Measurements from ENCODE around the gene PA2G4. TPM values are rescaled to one million over a fixed set of nuclear protein-coding genes. Genes with fewer than 3 reads are reported as not detected.

The PA2G4 gene
- total RNA-seq, 2 experiments from 2014 or later, result 51.0 to 61.0 TPM

DNA sequence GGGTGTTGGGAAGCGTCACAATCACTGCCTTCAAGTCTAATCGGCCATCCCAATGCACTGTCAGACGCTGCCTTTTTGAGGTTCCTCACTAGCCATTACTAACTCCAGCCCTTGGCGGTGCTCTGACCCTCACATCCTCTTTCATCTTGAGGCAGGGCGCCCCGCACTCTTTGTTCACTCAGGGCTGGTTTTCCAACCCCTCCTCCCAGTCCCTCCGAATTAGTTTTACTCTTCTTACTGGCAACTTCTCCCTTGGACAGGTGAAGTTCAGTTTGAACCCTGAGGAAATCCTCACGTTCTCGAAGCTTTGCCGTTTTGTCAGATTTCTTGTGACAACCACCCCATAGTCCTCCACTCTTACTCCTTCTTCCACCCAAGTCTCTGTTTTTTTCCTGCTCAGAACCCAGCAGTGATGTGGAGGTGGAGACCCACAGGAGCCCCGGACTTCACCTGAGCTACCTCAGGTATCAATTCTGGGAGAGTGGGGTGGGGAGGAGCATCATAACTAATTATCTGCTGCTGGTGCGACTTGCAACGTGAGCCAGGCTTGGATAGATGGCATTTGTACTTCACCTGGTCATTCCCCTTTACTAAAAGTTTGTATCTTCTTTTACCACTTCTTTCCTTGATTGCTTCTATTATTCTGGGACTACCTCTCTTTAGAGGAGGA lies 14.5 kb downstream of the PA2G4 start:
- Mint-ChIP-seq H3K27ac (peak overlapping the region; percentile 94), H3K9me3 (no peaks in the 10 kb centered on the region), H3K4me3 (peak overlapping the region; percentile 97), H3K36me3 (ENCODE audit: low read depth) (peaks cover 42% of the 10 kb centered on the region), H3K27me3 (no peaks in the 10 kb centered on the region), H3K4me1 (ENCODE audit: low read depth) (peaks cover 35% of the 10 kb centered on the region)
- H3K4me1 ChIP-seq (ENCODE audit: insufficient read depth, low read length), result peaks cover 35% of the 10 kb centered on the region
- peaks cover 25% of the 10 kb centered on the region for H3K36me3 ChIP-seq (ENCODE audit: insufficient read depth, low read length)
- peak overlapping the region; percentile 75 to 90 for H3K27ac ChIP-seq (ENCODE audit: low read depth in 1 of 2, low read length in 2 of 2)
- DNase-seq (peak in 1 of 14 experiments; percentile 42), ATAC-seq (ENCODE audit: poor library complexity) (no peak)
- no peaks in the 10 kb centered on the region for H3K27me3 ChIP-seq (ENCODE audit: control insufficient read depth in 1 of 2, insufficient read depth in 2 of 2, low read length in 2 of 2)
- POLR2A ChIA-PET, result interaction anchor here (0.6 to 6.1 kb wide), 38 partner anchors 10 to 1402 kb away, joined by 3 to 233 read pairs (median 8); partner anchors contain the start of genes ANKRD52, CD63, CNPY2 and COQ10A
- CTCF ChIA-PET, result interaction anchor here (0.6 to 5.0 kb wide), 21 partner anchors 7 to 351 kb away, joined by 3 to 76 read pairs (median 5); partner anchors contain the start of genes ANKRD52, CNPY2, CS and ESYT1
- TF ChIP-seq, protein P1, sequence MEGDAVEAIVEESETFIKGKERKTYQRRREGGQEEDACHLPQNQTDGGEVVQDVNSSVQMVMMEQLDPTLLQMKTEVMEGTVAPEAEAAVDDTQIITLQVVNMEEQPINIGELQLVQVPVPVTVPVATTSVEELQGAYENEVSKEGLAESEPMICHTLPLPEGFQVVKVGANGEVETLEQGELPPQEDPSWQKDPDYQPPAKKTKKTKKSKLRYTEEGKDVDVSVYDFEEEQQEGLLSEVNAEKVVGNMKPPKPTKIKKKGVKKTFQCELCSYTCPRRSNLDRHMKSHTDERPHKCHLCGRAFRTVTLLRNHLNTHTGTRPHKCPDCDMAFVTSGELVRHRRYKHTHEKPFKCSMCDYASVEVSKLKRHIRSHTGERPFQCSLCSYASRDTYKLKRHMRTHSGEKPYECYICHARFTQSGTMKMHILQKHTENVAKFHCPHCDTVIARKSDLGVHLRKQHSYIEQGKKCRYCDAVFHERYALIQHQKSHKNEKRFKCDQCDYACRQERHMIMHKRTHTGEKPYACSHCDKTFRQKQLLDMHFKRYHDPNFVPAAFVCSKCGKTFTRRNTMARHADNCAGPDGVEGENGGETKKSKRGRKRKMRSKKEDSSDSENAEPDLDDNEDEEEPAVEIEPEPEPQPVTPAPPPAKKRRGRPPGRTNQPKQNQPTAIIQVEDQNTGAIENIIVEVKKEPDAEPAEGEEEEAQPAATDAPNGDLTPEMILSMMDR (IDR thresholded peaks at IDR 0.05), result no peak
- H3K4me3 ChIP-seq (ENCODE audit: low read length), result peak overlapping the region; percentile 73
- H3K9me3 ChIP-seq (ENCODE audit: control insufficient read depth in 1 of 2, insufficient read depth in 1 of 2, low read length in 2 of 2), result no peaks in the 10 kb centered on the region
- intact Hi-C loops (cut with DNase I, micrococcal nuclease), result loop anchor here (1.0 to 10.0 kb wide), 12 partner anchors 33 to 476 kb away; partner anchors contain the start of genes ANKRD52 (in 2 of the 2), NABP2 (in 2 of the 2), PYM1 (in 2 of the 2) and MYL6B (in 1 of the 2)

DNA sequence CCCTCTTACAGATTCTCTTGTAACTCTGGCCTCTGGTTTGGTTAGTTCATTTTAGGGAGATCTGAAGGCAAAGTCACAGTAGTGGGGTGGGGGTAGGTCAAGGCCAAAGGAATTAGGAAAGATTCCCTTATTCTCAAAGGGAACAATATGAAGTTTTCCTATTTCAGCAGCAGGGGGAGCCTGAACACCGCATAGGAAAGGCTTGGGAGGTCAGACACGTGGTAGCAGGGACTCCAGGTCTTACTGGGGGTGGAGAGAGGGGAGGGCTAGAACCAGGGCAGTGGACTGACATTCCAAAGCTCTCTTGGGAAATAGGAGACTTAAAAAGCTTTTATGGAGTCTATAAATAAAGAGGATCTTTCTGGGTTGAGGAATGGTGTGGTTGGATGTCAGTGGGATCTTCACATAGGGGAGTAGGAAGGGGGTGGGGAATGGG lies 15.0 kb downstream of the PA2G4 start:
- Mint-ChIP-seq H3K27ac (peak overlapping the region; percentile 94), H3K27me3 (no peaks in the 10 kb centered on the region), H3K36me3 (ENCODE audit: low read depth) (peaks cover 36% of the 10 kb centered on the region), H3K4me1 (ENCODE audit: low read depth) (peaks cover 41% of the 10 kb centered on the region), H3K9me3 (no peaks in the 10 kb centered on the region), H3K4me3 (peak overlapping the region; percentile 97)
- Histone ChIP-seq H3K36me3 (ENCODE audit: insufficient read depth, low read length) (peaks cover 25% of the 10 kb centered on the region), H3K4me1 (ENCODE audit: insufficient read depth, low read length) (peaks cover 35% of the 10 kb centered on the region), H3K27ac (ENCODE audit: low read depth in 1 of 2, low read length in 2 of 2) (peak overlapping the region; percentile 75 to 90), H3K4me3 (ENCODE audit: low read length) (peak overlapping the region; percentile 73), H3K9me3 (ENCODE audit: control insufficient read depth in 1 of 2, insufficient read depth in 1 of 2, low read length in 2 of 2) (no peaks in the 10 kb centered on the region), H3K27me3 (ENCODE audit: control insufficient read depth in 1 of 2, insufficient read depth in 2 of 2, low read length in 2 of 2) (no peaks in the 10 kb centered on the region)
- DNase-seq (peak; percentile 22 to 85 (median 56)), ATAC-seq (ENCODE audit: poor library complexity) (no peak)
- intact Hi-C loops (cut with DNase I, micrococcal nuclease), result loop anchor here (1.0 to 10.0 kb wide), 10 partner anchors 33 to 475 kb away; partner anchors contain the start of genes ANKRD52 (in 2 of the 2), NABP2 (in 2 of the 2), PYM1 (in 2 of the 2) and MYL6B (in 1 of the 2)
- TF ChIP-seq, protein P1 (IDR thresholded peaks at IDR 0.05), result peak; percentile 87
- POLR2A ChIA-PET, result interaction anchor here (2.4 to 6.1 kb wide), 10 partner anchors 9 to 197 kb away, joined by 12 to 233 read pairs (median 26); partner anchors contain the start of genes CNPY2, COQ10A, ESYT1 and MYL6B
- CTCF ChIA-PET, result interaction anchor here (0.9 to 5.0 kb wide), 13 partner anchors 16 to 181 kb away, joined by 3 to 76 read pairs (median 5); partner anchors contain the start of genes ANKRD52, COQ10A, CS and MYL6B

DNA sequence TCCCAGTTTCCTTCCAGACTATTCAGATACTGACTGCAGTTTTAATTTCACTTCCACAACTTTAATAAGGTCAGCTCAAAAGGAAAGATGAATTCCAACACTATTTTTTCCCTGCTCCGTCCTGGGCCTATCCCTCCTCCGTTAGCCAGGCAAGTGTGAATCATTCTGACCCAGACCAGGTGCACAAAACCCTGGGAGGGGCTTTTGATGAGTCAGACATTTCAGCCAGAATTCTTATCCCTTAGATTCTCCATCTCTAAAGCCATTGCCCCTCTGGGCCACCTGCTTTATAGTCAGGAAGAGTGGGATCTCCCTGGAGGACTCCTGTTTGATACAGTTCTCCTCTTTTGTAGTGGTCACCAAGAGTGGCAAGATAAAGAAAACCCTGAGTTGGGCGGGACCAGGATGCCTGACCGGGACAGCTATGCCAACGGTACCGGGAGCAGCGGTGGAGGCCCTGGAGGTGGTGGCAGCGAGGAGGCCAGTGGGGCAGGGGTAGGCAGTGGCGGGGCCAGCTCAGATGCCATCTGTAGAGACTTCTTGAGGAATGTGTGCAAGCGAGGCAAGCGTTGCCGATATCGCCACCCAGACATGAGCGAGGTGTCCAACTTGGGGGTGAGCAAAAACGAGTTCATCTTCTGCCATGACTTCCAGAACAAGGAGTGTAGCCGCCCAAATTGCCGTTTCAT lies 15.9 kb downstream of the PA2G4 start:
- H3K9me3 ChIP-seq (ENCODE audit: control insufficient read depth in 1 of 2, insufficient read depth in 1 of 2, low read length in 2 of 2), result no peaks in the 10 kb centered on the region
- no peaks in the 10 kb centered on the region for H3K27me3 ChIP-seq (ENCODE audit: control insufficient read depth in 1 of 2, insufficient read depth in 2 of 2, low read length in 2 of 2)
- Mint-ChIP-seq H3K9me3 (no peaks in the 10 kb centered on the region), H3K36me3 (ENCODE audit: low read depth) (peaks cover 36% of the 10 kb centered on the region), H3K4me1 (ENCODE audit: low read depth) (peaks cover 47% of the 10 kb centered on the region), H3K4me3 (no peak overlapping the region), H3K27ac (peak overlapping the region; percentile 94), H3K27me3 (no peaks in the 10 kb centered on the region)
- ATAC-seq (ENCODE audit: poor library complexity), result no peak
- no peak overlapping the region for H3K27ac ChIP-seq (ENCODE audit: low read depth in 1 of 2, low read length in 2 of 2)
- intact Hi-C loops (cut with DNase I, micrococcal nuclease), result no loop called here
- DNase-seq, result no peak
- POLR2A ChIA-PET, result interaction anchor here (2.4 to 6.1 kb wide), 6 partner anchors 8 to 146 kb away, joined by 12 to 233 read pairs (median 89); partner anchors contain the start of genes COQ10A, ESYT1, MYL6B and PA2G4
- CTCF ChIA-PET, result interaction anchor here (0.9 to 5.0 kb wide), 8 partner anchors 17 to 146 kb away, joined by 3 to 76 read pairs (median 16); partner anchors contain the start of genes COQ10A, MYL6B, PA2G4 and RNF41
- H3K4me1 ChIP-seq (ENCODE audit: insufficient read depth, low read length), result peaks cover 37% of the 10 kb centered on the region
- TF ChIP-seq, protein P1 (IDR thresholded peaks at IDR 0.05), result no peak
- H3K36me3 ChIP-seq (ENCODE audit: insufficient read depth, low read length), result peaks cover 25% of the 10 kb centered on the region
- no peak overlapping the region for H3K4me3 ChIP-seq (ENCODE audit: low read length)
